GM13977 (cell line): ENCODE measurements around the gene KCNA2.

Source experiments
- DNase-seq: peaks from one replicate; pipeline ENCODE4 v3.0.0; 2012; ENCODE audit warnings: low spot score
- in situ Hi-C: fragments of 300-500 bp; cut with MboI; formaldehyde crosslinking; loops from one replicate; pipeline ENCODE4 v1.12.0; 2022; ENCODE audit warnings: low sequenced_read_pairs, low pct_unique_long_range_greater_than_20kb, mixed read lengths, inconsistent platforms; ENCODE audit not compliant: unreplicated experiment
- TF ChIP-seq, protein P1 (sequence below): IDR thresholded peaks from 2 replicates; pipeline ENCODE4 v1.5.1; 2012; ENCODE audit warnings: mild to moderate bottlenecking, control low read depth; ENCODE audit not compliant: insufficient read depth; ENCODE audit errors: extremely low read depth, missing control alignments

Gene KCNA2

GRCh38 chr1:110579460-110579859, 26.7 kb downstream of the KCNA2 start:
- in situ Hi-C loops = no loop called here
- DNase-seq = no peak
- TF ChIP-seq, protein P1, sequence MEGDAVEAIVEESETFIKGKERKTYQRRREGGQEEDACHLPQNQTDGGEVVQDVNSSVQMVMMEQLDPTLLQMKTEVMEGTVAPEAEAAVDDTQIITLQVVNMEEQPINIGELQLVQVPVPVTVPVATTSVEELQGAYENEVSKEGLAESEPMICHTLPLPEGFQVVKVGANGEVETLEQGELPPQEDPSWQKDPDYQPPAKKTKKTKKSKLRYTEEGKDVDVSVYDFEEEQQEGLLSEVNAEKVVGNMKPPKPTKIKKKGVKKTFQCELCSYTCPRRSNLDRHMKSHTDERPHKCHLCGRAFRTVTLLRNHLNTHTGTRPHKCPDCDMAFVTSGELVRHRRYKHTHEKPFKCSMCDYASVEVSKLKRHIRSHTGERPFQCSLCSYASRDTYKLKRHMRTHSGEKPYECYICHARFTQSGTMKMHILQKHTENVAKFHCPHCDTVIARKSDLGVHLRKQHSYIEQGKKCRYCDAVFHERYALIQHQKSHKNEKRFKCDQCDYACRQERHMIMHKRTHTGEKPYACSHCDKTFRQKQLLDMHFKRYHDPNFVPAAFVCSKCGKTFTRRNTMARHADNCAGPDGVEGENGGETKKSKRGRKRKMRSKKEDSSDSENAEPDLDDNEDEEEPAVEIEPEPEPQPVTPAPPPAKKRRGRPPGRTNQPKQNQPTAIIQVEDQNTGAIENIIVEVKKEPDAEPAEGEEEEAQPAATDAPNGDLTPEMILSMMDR = no peak

- no peak for DNase-seq
- TF ChIP-seq, protein P1 = no peak
- in situ Hi-C loops = no loop called here
Observed at GRCh38 chr1:110576441-110576840, 29.7 kb downstream of the KCNA2 start.

GRCh38 chr1:110573314-110573713, 32.8 kb downstream of the KCNA2 start:
- DNase-seq = no peak
- TF ChIP-seq, protein P1 = no peak
- in situ Hi-C loops = no loop called here

GRCh38 chr1:110572751-110573150, 33.4 kb downstream of the KCNA2 start:
- in situ Hi-C loops = no loop called here
- TF ChIP-seq, protein P1 = no peak
- no peak for DNase-seq

GRCh38 chr1:110570901-110571300, 35.3 kb downstream of the KCNA2 start:
- in situ Hi-C loops = no loop called here
- no peak for DNase-seq
- TF ChIP-seq, protein P1 = no peak

DNA sequence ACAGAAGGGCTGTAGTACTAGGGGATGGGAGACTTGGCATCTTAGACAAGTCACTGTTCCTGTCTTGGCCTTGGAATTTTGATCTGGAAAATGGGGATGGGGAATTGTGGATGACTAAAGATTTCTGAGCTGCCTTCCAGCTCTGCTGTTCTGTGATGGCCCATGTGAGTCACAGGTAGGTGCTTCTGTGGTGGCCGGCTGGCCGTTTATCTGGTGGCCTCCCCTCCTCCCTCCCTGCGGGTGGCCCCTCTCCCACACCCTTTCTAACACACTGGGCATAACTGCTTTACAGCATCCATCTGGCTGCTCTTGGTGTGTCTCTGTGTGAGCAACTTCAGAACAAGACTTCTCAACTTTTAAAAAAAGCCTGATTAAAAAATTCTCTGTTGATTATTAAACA, 35.9 kb downstream of the KCNA2 start:
- in situ Hi-C loops = no loop called here
- TF ChIP-seq, protein P1 = no peak
- no peak for DNase-seq

GRCh38 chr1:110566836-110567235, 39.3 kb downstream of the KCNA2 start:
- TF ChIP-seq, protein P1 = no peak
- in situ Hi-C loops = no loop called here
- no peak for DNase-seq
